Endometrium (tissue), 2 donors: ENCODE measurements around the gene MAMSTR.
A peak's percentile ranks its signal among the peaks of the same experiment; 100 is the strongest.

ENCODE experiments used
- FAIRE-seq: peaks from 2 replicates; lab custom pipeline; 2012; peaks lifted over from hg19 to GRCh38; lab: Jason Lieb, UNC
- donor health status: control.
- donor health status: control.

Gene MAMSTR

GRCh38 chr19:48746110-48746509 lies 26.6 kb upstream of the MAMSTR start:
- FAIRE-seq: no peak

GRCh38 chr19:48745208-48745995 lies 25.9 kb upstream of the MAMSTR start:
- FAIRE-seq: no peak

GRCh38 chr19:48742096-48742495 lies 22.6 kb upstream of the MAMSTR start:
- FAIRE-seq: no peak

GRCh38 chr19:48741129-48741999 lies 21.8 kb upstream of the MAMSTR start:
- FAIRE-seq: no peak

GRCh38 chr19:48740164-48740972 lies 20.8 kb upstream of the MAMSTR start, which contains the start of gene RASIP1:
Gene RASIP1, minus strand, starts transcription at chr19:48740610. Its CDS starts 328 bp downstream, at chr19:48740282.
- FAIRE-seq: no peak

- FAIRE-seq: no peak
Measured at GRCh38 chr19:48739404-48740163, 20.1 kb upstream of the MAMSTR start.

- no peak for FAIRE-seq
Measured at GRCh38 chr19:48738557-48739403, 19.3 kb upstream of the MAMSTR start.

GRCh38 chr19:48737360-48737998 lies 18.0 kb upstream of the MAMSTR start:
- no peak for FAIRE-seq

- FAIRE-seq: no peak
Measured at GRCh38 chr19:48735031-48735615, 15.6 kb upstream of the MAMSTR start.

- no peak for FAIRE-seq
Measured at GRCh38 chr19:48734625-48735024, 15.1 kb upstream of the MAMSTR start.

- FAIRE-seq: no peak
Measured at GRCh38 chr19:48731452-48731851, 11.9 kb upstream of the MAMSTR start.

GRCh38 chr19:48728911-48729664 lies 9.6 kb upstream of the MAMSTR start:
- FAIRE-seq: no peak

- FAIRE-seq: no peak
Measured at GRCh38 chr19:48726556-48726955, 7.0 kb upstream of the MAMSTR start.

GRCh38 chr19:48724796-48725753 lies 5.5 kb upstream of the MAMSTR start:
- no peak for FAIRE-seq

GRCh38 chr19:48722196-48722708 lies 2.7 kb upstream of the MAMSTR start:
- FAIRE-seq: no peak

- peak; percentile 96 for FAIRE-seq
Measured at GRCh38 chr19:48720613-48721296, 1.2 kb upstream of the MAMSTR start.

- no peak for FAIRE-seq
Measured at GRCh38 chr19:48720251-48720612, 707 bp upstream of the MAMSTR start.
